B cell (primary cell): ENCODE results near the gene TRAPPC3L.

Experiments used
- EZH2 ChIP-seq: IDR thresholded peaks from 2 replicates; pipeline ENCODE4 v1.6.1; 2012; ENCODE audit warnings: borderline replicate concordance, low read depth, mild to moderate bottlenecking, moderate library complexity, low read length; ENCODE audit not compliant: insufficient read depth, poor library complexity, severe bottlenecking
- TF ChIP-seq, protein P1 (sequence below): fragments of 200-600 bp; IDR thresholded peaks from one replicate; pipeline ENCODE4 v1.8.0; 2022; ENCODE audit warnings: antibody characterized with exemption, mild to moderate bottlenecking

DNA sequence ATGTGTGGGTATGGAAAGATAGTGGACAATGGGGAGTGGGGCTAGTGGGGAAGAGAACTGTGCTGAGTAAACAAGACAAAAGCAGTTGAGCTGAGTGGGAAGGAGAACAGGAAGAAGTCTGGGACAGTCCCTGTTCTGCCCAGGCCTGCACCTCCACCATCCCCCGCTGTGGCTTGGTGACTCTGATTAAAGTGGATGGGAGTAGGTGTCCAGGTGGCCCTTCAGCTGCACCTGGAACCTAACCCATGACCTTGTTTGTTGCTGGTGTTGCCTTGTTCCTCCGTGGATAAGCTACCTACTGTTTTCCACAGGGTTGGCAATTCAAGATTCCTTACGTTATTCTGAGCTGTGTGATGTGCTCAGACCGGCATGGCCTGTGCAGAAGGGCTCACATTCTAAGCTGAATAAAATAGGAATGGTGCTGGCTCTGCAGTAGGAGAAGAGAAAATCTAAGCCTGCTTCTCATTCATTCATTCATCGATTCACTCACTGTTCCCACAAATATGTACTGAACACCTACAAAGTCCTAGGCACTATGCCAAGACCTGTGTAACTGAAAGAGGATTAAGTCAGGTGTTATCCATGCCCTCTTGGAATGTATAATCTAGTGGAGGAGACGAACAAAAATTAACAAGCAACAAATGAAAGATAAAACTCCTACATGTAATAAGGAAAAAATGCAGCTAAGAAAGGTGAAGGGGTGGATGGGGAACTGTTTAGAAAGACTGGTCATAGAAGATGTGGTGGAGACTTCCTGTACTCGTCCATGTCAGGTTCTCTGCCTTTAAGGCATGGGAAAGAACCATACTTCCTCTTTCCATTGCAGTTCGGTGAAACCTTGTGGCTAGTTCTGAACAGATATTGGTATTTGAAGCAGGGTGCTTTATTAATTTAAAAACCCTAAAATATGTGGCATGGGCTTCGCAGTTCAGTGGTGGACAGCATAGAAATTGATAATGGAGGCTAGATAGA lies 94.4 kb downstream of the TRAPPC3L start:
- TF ChIP-seq, protein P1, sequence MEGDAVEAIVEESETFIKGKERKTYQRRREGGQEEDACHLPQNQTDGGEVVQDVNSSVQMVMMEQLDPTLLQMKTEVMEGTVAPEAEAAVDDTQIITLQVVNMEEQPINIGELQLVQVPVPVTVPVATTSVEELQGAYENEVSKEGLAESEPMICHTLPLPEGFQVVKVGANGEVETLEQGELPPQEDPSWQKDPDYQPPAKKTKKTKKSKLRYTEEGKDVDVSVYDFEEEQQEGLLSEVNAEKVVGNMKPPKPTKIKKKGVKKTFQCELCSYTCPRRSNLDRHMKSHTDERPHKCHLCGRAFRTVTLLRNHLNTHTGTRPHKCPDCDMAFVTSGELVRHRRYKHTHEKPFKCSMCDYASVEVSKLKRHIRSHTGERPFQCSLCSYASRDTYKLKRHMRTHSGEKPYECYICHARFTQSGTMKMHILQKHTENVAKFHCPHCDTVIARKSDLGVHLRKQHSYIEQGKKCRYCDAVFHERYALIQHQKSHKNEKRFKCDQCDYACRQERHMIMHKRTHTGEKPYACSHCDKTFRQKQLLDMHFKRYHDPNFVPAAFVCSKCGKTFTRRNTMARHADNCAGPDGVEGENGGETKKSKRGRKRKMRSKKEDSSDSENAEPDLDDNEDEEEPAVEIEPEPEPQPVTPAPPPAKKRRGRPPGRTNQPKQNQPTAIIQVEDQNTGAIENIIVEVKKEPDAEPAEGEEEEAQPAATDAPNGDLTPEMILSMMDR = no peak
- no peak for TF ChIP-seq EZH2
